Breast epithelium (tissue), 3 donors: ENCODE measurements around the gene FOXE3.

Experiments
- POLR2A ChIP-seq: fragments of 450-650 bp; IDR thresholded peaks from one replicate; pipeline ENCODE4 v1.6.1; 2016; ENCODE audit warnings: antibody characterized with exemption, mild to moderate bottlenecking, moderate library complexity
- POLR2AphosphoS5 ChIP-seq, 3 donors: sonication (generic); formaldehyde crosslinking; IDR thresholded peaks; one replicate each; pipeline ENCODE4 v1.6.1; 2017; ENCODE audit warnings: antibody characterized with exemption in 3 of 3
- TF ChIP-seq, protein P1 (sequence below), 3 donors: fragments of 450-650 bp; IDR thresholded peaks; one replicate each; pipeline ENCODE4 v1.5.1; 2016 to 2017; ENCODE audit warnings: antibody characterized with exemption in 3 of 3, mild to moderate bottlenecking in 3 of 3, moderate library complexity in 3 of 3

DNA sequence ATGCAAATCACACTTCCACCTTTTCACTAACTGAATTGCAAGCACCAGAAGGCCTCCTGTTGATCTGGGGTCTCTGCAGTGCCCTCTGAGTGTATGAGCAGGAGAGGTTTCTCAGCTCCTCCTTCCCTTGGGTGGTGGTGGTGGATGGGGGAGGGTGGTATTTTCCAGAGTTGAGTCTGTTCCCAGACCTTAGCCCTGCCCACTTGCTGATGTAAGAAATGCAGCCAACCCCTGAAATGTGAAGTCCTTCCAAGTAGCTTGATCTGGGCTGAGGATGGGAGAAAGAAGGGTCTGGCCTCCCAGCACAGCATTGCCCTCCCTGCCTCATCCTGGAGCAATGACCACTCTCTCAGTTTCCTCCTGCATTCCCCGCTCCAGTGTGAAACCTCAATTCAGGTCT lies 15.4 kb downstream of the FOXE3 start:
- TF ChIP-seq POLR2A (no peak), POLR2AphosphoS5 (IDR thresholded peaks at IDR 0.05) (no peak)
- TF ChIP-seq, protein P1, sequence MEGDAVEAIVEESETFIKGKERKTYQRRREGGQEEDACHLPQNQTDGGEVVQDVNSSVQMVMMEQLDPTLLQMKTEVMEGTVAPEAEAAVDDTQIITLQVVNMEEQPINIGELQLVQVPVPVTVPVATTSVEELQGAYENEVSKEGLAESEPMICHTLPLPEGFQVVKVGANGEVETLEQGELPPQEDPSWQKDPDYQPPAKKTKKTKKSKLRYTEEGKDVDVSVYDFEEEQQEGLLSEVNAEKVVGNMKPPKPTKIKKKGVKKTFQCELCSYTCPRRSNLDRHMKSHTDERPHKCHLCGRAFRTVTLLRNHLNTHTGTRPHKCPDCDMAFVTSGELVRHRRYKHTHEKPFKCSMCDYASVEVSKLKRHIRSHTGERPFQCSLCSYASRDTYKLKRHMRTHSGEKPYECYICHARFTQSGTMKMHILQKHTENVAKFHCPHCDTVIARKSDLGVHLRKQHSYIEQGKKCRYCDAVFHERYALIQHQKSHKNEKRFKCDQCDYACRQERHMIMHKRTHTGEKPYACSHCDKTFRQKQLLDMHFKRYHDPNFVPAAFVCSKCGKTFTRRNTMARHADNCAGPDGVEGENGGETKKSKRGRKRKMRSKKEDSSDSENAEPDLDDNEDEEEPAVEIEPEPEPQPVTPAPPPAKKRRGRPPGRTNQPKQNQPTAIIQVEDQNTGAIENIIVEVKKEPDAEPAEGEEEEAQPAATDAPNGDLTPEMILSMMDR (IDR thresholded peaks at IDR 0.05): no peak
